Measurements from ENCODE around the gene CACNA2D3. TPM values are rescaled to one million over a fixed set of nuclear protein-coding genes. Genes with fewer than 3 reads are reported as not detected.

Gene CACNA2D3
- total RNA-seq, 8 experiments from 2014 or later: 0.49 to 20.7 (median 9.7) TPM; not detected in 1

DNA sequence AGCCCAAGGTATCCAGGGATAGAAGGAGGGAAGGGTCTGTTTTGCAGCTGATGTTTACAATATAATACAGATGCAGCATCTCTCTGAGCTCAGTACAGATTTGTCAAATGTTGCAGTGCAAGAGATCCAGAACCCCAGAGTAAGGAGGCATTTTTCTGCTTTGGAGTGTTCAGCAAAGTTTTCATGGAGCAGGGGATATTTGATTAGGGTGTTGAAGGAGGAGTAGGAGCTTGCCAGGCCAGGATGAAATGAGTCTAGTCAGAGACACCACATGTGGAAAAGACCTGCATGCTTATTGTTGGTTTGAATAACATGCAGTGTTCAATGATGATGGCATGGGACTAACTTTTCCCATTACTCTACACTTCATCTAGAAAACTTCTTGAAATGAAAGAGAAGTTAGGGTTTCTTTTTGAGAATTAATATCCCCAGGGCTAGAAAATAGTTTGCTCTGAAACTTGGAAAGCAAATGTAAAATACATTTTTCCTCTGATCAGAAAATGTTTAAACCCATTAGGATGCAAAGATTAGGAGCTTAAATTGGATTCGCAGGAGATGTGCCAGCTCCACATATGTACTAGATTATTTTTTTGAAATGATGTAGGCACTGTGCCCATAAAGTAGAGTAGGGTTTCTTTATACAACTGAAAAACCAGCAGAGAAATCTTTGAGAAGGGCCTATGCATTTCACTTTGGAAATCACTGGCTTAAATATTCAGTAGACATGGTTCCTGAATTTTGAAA lies 243.8 kb downstream of the CACNA2D3 start:
- Histone ChIP-seq H3K4me1 (replicated peaks in 1 of 2) (peaks cover 0 to 14% of the 10 kb centered on the region in 2 donors), H3K27ac (no peak overlapping the region), H3K4me3 (no peak overlapping the region)
- no peak for ATAC-seq (replicated peaks in 6 of 8)
- in situ Hi-C loops (cut with MboI; ENCODE audit: low pct_unique_long_range_greater_than_20kb in 2 of 9, low sequenced_read_pairs in 9 of 9, unreplicated experiment in 9 of 9): no loop called here
- 0 to 100% (median 78%) methylated on average over 1 of the region's 1 CpG; no CpG with 5 or more reads in 3 of the 10 experiments for WGBS, 10 experiments

DNA sequence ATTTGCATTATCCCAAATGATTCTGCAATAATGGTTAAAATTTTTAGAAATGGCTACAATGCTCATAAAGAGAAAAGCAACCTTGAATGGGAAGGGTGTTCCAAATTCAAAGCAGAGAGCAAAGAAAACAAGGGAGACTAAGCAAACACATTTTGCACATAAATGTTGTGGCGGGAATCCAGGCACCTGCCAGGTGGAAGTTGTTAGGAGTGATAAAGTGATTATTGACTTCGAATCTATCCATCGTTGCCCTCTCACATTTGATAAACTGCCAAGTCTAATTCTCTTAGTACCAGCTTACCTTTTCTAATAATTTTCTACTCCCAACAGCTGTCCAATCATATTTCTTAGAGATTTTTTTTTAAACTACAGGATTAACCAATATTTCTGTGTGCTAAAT lies 244.5 kb downstream of the CACNA2D3 start:
- WGBS, 10 experiments: 30 to 100% (median 79%) methylated on average over 1 to 3 of the region's 3 CpGs; no CpG with 5 or more reads in 1 of the 10 experiments
- in situ Hi-C loops (cut with MboI; ENCODE audit: low pct_unique_long_range_greater_than_20kb in 2 of 9, low sequenced_read_pairs in 9 of 9, unreplicated experiment in 9 of 9): no loop called here
- Histone ChIP-seq H3K4me3 (no peak overlapping the region), H3K4me1 (replicated peaks in 1 of 2) (peaks cover 0 to 14% of the 10 kb centered on the region in 2 donors), H3K27ac (no peak overlapping the region)
- ATAC-seq (replicated peaks in 6 of 8): no peak

DNA sequence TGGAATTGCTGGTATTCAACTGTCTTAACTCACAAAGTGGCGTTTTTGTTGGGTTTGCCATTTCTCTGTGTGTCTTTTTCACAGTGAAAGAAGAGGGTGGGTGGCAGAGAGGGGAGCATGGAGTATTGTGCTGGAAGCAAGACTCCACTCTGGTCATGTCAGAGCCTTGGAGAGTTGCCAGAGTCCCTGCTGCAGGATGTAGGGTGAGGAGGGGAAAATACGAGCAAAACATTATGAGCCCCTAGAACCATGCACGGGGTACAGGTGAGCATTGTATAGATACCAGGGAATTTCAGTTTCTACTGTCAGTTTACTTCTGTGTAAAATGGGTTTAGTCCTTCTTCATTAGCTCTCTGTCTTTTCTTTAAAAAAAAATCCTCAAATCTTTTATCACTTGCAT lies 249.9 kb downstream of the CACNA2D3 start:
- Histone ChIP-seq H3K4me1 (replicated peaks in 1 of 2) (peaks cover 0 to 4% of the 10 kb centered on the region in 2 donors), H3K27ac (no peak overlapping the region), H3K4me3 (no peak overlapping the region)
- no peak for ATAC-seq (replicated peaks in 6 of 8)
- 37 to 88% (median 65%) methylated on average over 1 to 3 of the region's 3 CpGs; no CpG with 5 or more reads in 3 of the 10 experiments for whole genome bisulfite sequencing, 10 experiments
- in situ Hi-C loops (cut with MboI; ENCODE audit: low pct_unique_long_range_greater_than_20kb in 2 of 9, low sequenced_read_pairs in 9 of 9, unreplicated experiment in 9 of 9): no loop called here

DNA sequence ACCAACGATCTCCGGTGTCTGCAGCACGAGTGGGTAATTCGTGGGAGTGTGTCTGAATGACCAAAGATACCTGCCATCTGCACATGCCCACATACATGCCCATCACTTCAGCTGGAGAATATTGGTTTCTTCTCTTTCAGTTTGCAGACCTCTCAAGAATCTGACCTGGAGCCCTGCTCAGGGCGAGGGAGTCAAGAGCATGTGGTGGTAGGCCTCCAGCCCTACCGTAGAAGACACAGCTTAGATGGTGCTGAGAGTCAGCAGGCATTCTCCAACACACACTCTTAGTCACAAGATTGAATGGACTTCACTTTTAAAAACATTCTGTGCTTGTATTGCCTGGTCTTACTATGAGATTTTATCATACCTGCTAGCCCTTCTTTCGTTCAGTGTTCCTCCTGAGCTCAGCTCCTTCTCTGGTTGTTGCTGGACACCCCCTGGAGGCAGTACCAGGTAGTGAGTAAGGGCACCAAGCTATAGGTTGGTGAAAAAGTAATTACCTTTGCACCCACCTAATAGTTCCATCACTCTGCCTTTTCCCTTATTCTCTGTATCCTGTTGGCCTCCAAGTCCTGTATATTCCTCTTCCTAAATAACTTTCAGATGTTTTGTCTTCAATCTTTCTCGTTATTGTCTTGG lies 252.0 kb downstream of the CACNA2D3 start:
- no peak overlapping the region for H3K4me3 ChIP-seq
- peak in 4 of 8 experiments; percentile 29 to 76 (median 72) for ATAC-seq (replicated peaks in 6 of 8)
- peaks cover 0 to 6% of the 10 kb centered on the region in 2 donors for H3K4me1 ChIP-seq (replicated peaks in 1 of 2)
- in situ Hi-C loops (cut with MboI; ENCODE audit: low pct_unique_long_range_greater_than_20kb in 2 of 9, low sequenced_read_pairs in 9 of 9, unreplicated experiment in 9 of 9): no loop called here
- no peak overlapping the region for H3K27ac ChIP-seq
- WGBS, 10 experiments: 25 to 100% (median 88%) methylated on average over 1 to 8 of the region's 8 CpGs; no CpG with 5 or more reads in 1 of the 10 experiments

DNA sequence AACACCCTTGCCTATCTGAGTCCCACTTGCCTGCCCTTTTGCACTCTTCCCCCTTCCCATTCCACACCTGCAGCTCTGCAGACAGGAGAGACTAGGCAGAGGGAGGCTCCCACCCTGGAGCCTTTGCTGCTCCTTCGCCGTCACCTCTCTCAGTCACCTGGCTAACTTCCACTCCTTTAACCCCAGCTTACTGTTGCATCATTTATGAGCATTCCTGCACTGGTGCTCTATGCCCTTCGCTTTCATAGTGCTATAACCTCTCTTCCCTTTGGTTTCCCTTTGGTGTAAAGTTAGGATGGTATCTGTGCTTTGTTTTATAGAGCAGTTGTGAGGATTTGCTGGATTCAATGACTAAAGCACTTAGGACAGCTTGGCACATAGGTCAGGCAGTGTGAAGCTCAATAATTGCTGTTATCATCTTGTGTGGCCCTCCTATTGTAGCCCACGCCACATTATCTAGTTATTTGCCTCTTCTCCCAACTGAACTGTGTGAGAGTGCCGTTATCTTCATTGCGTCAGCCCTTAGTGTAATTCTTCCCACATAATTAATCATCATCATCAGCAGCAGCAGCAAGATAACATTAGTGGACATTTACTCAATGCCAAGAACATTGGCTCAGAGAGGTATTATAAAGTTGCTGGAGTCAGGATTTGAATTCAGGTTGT lies 253.9 kb downstream of the CACNA2D3 start:
- Histone ChIP-seq H3K4me3 (no peak overlapping the region), H3K27ac (no peak overlapping the region), H3K4me1 (replicated peaks in 1 of 2) (peaks cover 0 to 6% of the 10 kb centered on the region in 2 donors)
- in situ Hi-C loops (cut with MboI; ENCODE audit: low pct_unique_long_range_greater_than_20kb in 2 of 9, low sequenced_read_pairs in 9 of 9, unreplicated experiment in 9 of 9): no loop called here
- peak in 3 of 8 experiments; percentile 63 to 81 (median 64) for ATAC-seq (replicated peaks in 6 of 8)
- 64 to 88% (median 77%) methylated on average over 2 to 6 of the region's 6 CpGs; no CpG with 5 or more reads in 2 of the 10 experiments for WGBS, 10 experiments

DNA sequence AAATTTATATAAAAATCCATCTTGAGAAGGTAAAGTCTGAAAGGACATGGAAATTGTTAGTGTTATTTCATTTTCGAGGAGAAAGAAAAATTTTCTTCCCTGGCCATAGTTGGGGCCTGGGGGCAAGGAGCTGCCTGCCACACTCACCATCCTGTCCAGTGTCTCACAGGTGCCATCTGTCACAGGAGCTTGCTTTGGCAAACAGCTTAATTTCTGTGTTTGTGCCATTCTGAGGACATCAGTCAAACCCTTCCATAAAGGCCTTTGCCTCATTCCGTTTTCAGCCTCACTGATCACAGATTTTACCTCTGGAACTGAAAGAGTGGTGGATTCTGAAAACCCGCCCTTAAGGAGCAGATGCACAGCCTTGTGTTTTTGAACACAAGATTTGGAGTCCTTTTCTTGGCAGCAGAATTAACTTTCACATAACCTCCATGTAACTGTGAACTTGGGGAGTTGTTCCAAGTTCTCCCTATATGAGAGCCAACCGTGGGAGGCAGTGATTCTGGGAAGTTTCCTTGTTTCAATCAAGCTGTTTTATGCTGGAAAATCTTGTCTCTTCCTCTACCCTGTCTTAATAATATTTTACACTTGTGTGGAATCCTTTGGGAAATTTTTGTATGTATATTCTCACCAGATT lies 254.7 kb downstream of the CACNA2D3 start:
- no peak overlapping the region for H3K27ac ChIP-seq
- ATAC-seq (replicated peaks in 6 of 8): no peak
- peaks cover 0 to 6% of the 10 kb centered on the region in 2 donors for H3K4me1 ChIP-seq (replicated peaks in 1 of 2)
- in situ Hi-C loops (cut with MboI; ENCODE audit: low pct_unique_long_range_greater_than_20kb in 2 of 9, low sequenced_read_pairs in 9 of 9, unreplicated experiment in 9 of 9): no loop called here
- H3K4me3 ChIP-seq: no peak overlapping the region
- 6 to 100% (median 84%) methylated on average over 1 to 4 of the region's 4 CpGs; no CpG with 5 or more reads in 1 of the 10 experiments for WGBS, 10 experiments

DNA sequence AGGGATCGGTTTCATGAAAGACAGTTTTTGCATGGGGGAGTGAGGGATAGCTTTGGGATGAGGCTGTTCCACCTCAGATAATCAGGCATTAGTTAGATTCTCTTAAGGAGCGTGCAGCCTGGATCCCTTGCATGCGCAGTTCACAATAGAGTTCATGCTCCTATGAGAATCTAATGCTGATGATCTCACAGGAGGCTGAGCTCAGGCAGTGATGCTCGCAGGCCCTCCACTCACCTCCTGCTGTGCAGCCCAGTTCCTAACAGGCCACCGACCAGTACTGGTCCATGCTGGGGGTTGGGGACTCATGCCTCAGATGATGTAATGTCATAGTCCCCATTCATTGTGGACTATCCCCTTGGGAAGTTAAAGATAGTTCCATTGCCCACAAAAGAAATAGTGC lies 255.8 kb downstream of the CACNA2D3 start:
- no peak overlapping the region for H3K4me3 ChIP-seq
- ATAC-seq (replicated peaks in 6 of 8): peak in 3 of 8 experiments; percentile 50 to 84 (median 68)
- 78 to 100% (median 92%) methylated on average over 1 to 4 of the region's 5 CpGs; no CpG with 5 or more reads in 5 of the 10 experiments for WGBS, 10 experiments
- H3K27ac ChIP-seq: no peak overlapping the region
- in situ Hi-C loops (cut with MboI; ENCODE audit: low pct_unique_long_range_greater_than_20kb in 2 of 9, low sequenced_read_pairs in 9 of 9, unreplicated experiment in 9 of 9): no loop called here
- peaks cover 0 to 6% of the 10 kb centered on the region in 2 donors for H3K4me1 ChIP-seq (replicated peaks in 1 of 2)

DNA sequence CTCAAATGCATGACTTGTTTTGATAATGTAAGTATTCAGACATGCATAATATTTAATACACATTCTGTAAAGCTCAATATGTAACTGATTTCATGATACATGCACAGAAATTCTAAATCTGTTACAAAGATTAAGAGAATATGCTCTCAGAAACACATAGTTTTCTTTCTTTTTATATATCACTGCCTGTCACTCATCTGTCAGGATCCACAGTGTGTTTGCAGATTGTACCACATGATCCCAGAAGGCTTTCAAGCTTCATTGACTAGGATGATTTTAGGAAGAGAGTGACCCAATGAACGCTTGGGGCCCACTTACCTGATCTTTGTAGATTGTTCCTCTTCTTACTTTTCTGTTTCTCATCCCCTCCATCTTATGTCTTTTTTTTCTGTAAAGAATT lies 261.9 kb downstream of the CACNA2D3 start:
- Histone ChIP-seq H3K4me1 (replicated peaks in 1 of 2) (peaks cover 0 to 10% of the 10 kb centered on the region in 2 donors), H3K27ac (no peak overlapping the region), H3K4me3 (no peak overlapping the region)
- in situ Hi-C loops (cut with MboI; ENCODE audit: low pct_unique_long_range_greater_than_20kb in 2 of 9, low sequenced_read_pairs in 9 of 9, unreplicated experiment in 9 of 9): no loop called here
- WGBS, 10 experiments: 20 to 100% (median 78%) methylated on average over 1 of the region's 1 CpG; no CpG with 5 or more reads in 6 of the 10 experiments
- ATAC-seq (replicated peaks in 6 of 8): no peak

DNA sequence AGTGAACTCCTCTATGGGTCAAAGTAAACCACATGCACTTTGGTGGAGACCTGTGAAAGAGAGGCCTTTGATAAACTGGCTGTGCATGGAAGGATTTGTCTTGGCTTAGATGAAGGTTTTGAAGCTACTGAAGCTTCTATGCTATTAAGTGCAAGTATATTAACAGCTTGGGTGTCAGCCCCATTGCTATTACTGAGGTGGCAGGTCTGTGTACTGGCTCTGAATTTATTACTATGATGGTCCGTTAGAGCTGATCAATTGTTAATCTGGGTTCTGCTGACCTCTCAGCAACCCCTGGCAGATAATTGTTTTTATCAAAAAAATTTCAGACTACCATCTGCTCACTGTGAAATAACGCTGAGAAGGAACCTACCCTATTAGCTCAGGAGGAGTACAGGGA lies 268.2 kb downstream of the CACNA2D3 start:
- 0 to 100% (median 21%) methylated on average over 1 to 2 of the region's 2 CpGs; no CpG with 5 or more reads in 1 of the 10 experiments for WGBS, 10 experiments
- H3K4me1 ChIP-seq (replicated peaks in 1 of 2): peaks cover 13 to 31% of the 10 kb centered on the region in 2 donors
- no peak overlapping the region for H3K4me3 ChIP-seq
- in situ Hi-C loops (cut with MboI; ENCODE audit: low pct_unique_long_range_greater_than_20kb in 2 of 9, low sequenced_read_pairs in 9 of 9, unreplicated experiment in 9 of 9): no loop called here
- peak overlapping the region in 1 of 2 donors; percentile 26 for H3K27ac ChIP-seq
- ATAC-seq (replicated peaks in 6 of 8): peak in 5 of 8 experiments; percentile 15 to 98 (median 91)

DNA sequence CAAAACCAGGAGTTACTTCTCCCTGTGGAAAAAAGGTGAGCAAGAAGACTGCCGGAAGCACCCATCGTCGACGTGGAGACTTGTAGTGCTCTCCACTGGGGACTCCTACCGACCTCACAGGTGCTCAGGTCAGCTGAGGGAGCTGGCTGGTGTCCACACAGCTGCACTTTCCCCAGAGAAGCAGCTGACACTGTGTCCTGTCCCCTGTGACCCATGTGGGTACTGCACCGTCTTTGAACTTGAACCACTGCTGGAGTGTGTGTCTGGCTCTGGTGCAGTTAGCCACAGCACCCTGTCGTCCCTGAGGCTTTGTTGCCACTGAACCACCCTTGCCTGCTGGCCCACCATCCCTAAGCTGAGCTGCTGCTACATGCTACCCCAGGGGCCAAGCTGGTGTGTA lies 270.8 kb downstream of the CACNA2D3 start:
- H3K27ac ChIP-seq: no peak overlapping the region
- 40 to 90% (median 85%) methylated on average over 3 to 7 of the region's 7 CpGs; no CpG with 5 or more reads in 7 of the 10 experiments for whole genome bisulfite sequencing, 10 experiments
- no peak for ATAC-seq (replicated peaks in 6 of 8)
- no peak overlapping the region for H3K4me3 ChIP-seq
- in situ Hi-C loops (cut with MboI; ENCODE audit: low pct_unique_long_range_greater_than_20kb in 2 of 9, low sequenced_read_pairs in 9 of 9, unreplicated experiment in 9 of 9): no loop called here
- peaks cover 13 to 28% of the 10 kb centered on the region in 2 donors for H3K4me1 ChIP-seq (replicated peaks in 1 of 2)

DNA sequence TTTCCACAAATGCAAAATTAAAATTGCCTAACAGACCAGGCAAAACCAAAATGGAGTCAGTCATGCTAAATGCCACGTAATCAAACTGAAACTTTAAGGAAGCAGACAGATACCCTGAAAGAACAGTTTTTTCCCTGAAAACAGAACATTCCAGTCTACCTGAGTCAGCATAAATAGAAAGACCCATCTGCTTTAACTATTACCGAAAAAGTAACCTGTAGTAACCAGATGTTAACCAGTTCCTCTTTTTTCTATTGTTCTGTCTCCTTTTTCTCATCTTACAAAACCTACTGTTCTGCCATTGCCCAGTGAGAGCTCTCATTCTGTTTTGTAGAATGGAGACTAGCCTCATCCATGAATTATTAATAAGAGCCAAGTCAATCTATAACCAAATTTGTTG lies 286.0 kb downstream of the CACNA2D3 start:
- Histone ChIP-seq H3K4me3 (no peak overlapping the region), H3K27ac (no peak overlapping the region), H3K4me1 (replicated peaks in 1 of 2) (no peaks in the 10 kb centered on the region)
- ATAC-seq (replicated peaks in 6 of 8): no peak
- in situ Hi-C loops (cut with MboI; ENCODE audit: low pct_unique_long_range_greater_than_20kb in 2 of 9, low sequenced_read_pairs in 9 of 9, unreplicated experiment in 9 of 9): loop anchor here in 1 of 9 experiments (25.0 kb wide), 1 partner anchor 471 kb away; no protein-coding TSS in a partner anchor
- 43 to 100% (median 79%) methylated on average over 1 to 2 of the region's 2 CpGs for WGBS, 10 experiments

DNA sequence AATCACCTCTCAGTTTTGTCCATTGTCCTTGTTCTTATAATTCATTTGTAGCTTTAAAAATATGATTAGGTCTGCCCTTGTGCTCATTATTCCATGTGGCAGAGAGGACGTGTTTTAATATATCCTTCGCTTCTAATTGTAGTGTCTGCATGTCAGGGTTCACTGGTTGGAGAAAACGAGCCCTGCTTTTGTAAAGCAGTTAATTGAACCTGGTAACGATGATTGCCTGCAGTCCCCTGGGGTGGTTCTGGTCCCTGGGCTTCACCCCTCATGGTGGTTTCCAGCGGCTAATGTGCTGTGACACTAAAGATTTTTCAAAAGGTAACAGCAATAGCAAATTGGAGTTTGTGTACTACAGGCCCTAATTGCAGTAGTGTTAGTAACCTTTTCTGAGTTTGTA lies 299.6 kb downstream of the CACNA2D3 start:
- Histone ChIP-seq H3K4me3 (no peak overlapping the region), H3K27ac (no peak overlapping the region), H3K4me1 (replicated peaks in 1 of 2) (peaks cover 9 to 22% of the 10 kb centered on the region in 2 donors)
- in situ Hi-C loops (cut with MboI; ENCODE audit: low pct_unique_long_range_greater_than_20kb in 2 of 9, low sequenced_read_pairs in 9 of 9, unreplicated experiment in 9 of 9): loop anchor here in 1 of 9 experiments (25.0 kb wide), 1 partner anchor 485 kb away; no protein-coding TSS in a partner anchor
- ATAC-seq (replicated peaks in 6 of 8): no peak
- WGBS, 10 experiments: 51 to 100% (median 67%) methylated on average over 1 to 5 of the region's 5 CpGs; no CpG with 5 or more reads in 3 of the 10 experiments

All from motor neuron (in vitro differentiated cells).